Effector CD8-positive, alpha-beta T cell (primary cell): ENCODE data around the gene PCDHGB1.
"Not testable (repeated sequence)": the region's sequence is repeated elsewhere in the genome, so short reads cannot be mapped to it uniquely, and the experiment has no call there.

Experiments
- DNase-seq: peaks from one replicate; lab custom pipeline; 2025; lab: John Stamatoyannopoulos, UW

PCDHGB1 gene

DNA sequence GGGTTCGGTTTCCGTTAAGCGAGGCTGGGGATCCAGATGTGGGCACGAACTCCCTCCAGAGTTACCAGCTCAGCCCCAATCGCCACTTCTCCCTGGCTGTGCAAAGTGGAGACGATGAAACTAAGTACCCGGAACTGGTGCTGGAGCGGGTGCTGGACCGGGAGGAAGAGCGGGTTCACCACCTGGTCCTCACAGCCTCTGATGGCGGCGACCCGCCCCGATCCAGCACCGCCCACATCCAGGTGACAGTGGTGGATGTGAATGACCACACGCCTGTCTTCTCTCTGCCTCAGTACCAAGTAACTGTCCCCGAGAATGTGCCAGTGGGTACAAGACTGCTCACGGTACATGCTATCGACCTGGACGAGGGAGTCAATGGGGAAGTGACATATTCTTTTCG, 33.4 kb downstream of the PCDHGB1 start:
- no peak for DNase-seq

DNA sequence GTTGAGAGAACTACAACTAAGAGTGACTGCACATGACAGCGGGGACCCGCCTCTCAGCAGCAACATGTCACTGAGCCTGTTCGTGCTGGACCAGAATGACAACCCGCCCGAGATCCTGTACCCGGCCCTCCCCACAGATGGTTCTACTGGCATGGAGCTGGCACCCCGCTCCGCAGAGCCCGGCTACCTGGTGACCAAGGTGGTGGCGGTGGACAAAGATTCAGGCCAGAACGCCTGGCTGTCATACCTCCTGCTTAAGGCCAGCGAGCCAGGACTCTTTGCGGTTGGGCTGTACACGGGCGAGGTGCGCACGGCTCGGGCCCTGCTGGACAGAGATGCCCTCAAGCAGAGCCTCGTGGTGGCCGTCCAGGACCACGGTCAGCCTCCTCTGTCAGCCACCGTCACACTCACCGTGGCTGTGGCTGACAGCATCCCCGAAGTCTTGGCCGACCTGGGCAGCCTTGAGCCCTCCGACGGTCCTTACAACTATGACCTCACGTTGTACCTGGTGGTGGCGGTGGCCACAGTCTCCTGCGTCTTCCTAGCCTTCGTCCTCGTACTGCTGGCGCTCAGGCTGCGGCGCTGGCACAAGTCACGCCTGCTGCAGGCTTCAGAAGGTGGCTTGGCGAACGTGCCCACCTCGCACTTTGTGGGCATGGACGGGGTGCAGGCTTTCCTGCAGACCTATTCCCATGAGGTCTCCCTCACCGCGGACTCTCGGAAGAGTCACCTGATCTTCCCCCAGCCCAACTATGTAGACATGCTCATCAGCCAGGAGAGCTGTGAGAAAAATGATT, 34.8 kb downstream of the PCDHGB1 start:
- no peak for DNase-seq

- not testable (repeated sequence) for DNase-seq
Observed at GRCh38 chr5:141387557-141388311, 37.8 kb downstream of the PCDHGB1 start, which contains the start of gene PCDHGB4. TSS of gene PCDHGB4 (plus strand) at chr5:141387698. CDS start at chr5:141387885, 187 bp downstream.

DNA sequence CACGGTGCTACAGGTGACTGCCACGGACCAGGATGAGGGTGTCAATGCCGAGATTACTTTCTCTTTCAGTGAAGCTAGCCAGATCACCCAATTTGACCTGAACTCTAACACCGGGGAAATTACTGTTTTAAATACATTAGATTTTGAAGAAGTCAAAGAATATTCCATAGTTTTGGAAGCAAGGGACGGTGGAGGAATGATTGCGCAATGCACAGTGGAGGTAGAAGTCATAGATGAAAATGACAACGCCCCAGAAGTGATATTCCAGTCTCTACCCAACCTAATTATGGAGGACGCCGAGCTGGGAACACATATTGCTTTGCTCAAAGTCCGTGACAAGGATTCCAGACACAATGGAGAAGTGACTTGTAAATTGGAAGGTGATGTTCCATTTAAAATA, 38.8 kb downstream of the PCDHGB1 start:
- DNase-seq = no peak

DNA sequence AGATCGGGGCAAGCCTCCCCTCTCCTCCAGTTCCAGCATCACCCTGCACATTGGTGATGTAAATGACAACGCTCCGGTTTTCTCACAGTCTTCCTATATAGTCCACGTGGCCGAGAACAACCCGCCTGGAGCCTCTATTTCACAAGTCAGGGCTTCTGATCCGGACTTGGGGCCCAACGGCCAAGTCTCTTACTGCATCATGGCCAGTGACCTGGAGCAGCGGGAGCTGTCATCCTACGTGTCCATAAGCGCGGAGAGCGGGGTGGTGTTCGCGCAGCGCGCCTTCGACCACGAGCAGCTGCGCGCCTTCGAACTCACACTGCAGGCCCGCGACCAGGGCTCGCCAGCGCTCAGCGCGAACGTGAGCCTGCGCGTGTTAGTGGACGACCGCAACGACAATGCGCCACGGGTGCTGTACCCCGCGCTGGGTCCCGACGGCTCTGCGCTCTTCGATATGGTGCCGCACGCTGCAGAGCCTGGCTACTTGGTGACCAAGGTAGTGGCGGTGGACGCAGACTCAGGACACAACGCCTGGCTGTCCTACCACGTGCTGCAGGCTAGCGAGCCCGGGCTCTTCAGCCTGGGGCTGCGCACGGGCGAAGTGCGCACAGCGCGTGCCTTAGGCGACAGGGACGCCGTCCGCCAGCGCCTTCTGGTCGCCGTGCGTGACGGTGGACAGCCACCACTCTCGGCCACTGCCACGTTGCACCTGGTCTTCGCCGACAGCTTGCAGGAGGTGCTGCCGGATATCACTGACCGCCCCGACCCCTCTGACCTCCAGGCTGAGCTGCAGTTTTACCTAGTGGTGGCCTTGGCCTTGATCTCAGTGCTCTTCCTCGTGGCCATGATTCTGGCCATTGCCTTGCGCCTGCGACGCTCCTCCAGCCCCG, 39.5 kb downstream of the PCDHGB1 start:
- no peak for DNase-seq

DNA sequence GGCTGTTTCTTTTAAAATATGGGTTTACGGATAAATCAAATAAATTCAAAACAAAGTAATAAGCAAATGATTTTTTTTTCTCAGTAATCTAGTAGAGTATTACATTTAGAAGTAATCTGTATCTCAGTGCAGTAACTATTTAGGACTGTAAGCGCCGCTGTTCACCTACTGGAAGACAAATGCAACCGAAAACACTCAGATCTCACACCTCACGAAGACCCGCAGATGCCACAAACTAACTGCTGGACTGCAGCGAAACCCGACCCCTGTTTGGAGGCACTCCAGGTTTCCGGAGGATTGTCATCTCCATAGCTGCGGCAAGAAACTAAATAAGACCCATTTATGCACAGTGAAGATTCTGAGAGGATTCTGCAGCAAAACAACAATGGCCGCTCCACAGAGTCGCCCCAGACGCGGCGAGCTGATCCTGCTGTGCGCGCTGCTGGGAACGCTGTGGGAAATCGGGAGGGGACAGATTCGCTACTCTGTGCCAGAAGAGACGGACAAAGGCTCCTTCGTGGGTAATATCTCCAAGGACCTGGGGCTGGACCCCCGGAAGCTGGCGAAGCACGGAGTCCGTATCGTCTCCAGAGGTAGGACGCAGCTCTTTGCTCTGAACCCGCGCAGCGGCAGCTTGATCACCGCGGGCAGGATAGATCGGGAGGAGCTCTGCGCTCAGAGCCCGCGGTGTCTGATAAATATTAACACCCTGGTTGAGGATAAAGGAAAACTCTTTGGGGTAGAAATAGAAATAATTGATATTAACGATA, 42.7 kb downstream of the PCDHGB1 start, which contains the start of gene PCDHGA8:
PCDHGA8 (plus strand) TSS at position 205 of the 770 bp plus-strand sequence; CDS start at position 386, 181 bp downstream.
- no peak for DNase-seq

- no peak for DNase-seq
Observed at GRCh38 chr5:141393267-141393666, 43.4 kb downstream of the PCDHGB1 start.

- DNase-seq = not testable (repeated sequence)
Observed at GRCh38 chr5:141394401-141395187, 44.7 kb downstream of the PCDHGB1 start.

- DNase-seq = not testable (repeated sequence)
Observed at GRCh38 chr5:141397756-141398551, 48.1 kb downstream of the PCDHGB1 start, which contains the start of gene PCDHGB5. TSS of gene PCDHGB5 (plus strand) at chr5:141397947. CDS start at chr5:141398128, 181 bp downstream.

- no peak for DNase-seq
Observed at GRCh38 chr5:141398608-141399007, 48.7 kb downstream of the PCDHGB1 start.

DNA sequence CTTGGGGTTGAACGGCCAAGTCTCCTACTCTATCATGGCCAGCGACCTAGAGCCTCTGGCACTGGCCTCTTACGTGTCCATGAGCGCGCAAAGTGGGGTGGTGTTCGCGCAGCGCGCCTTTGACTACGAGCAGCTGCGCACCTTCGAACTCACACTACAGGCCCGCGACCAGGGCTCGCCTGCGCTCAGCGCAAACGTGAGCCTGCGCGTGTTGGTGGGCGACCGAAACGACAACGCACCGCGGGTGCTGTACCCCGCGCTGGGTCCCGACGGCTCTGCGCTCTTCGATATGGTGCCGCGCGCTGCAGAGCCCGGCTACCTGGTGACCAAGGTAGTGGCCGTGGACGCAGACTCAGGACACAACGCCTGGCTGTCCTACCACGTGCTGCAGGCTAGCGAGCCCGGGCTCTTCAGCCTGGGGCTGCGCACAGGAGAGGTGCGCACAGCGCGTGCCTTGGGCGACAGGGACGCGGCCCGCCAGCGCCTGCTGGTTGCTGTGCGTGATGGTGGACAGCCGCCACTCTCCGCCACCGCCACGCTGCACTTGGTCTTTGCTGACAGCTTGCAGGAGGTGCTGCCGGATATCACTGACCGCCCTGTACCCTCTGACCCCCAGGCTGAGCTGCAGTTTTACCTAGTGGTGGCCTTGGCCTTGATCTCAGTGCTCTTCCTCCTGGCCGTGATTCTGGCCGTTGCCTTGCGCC, 49.8 kb downstream of the PCDHGB1 start:
- DNase-seq = no peak
